NCI-H1694 treated with DMSO at 0.1 percent for 48 hours (cell line): ENCODE results near the gene ZBTB20.

ENCODE experiments used
- DNase-seq: peaks from one replicate; lab custom pipeline; 2025; lab: John Stamatoyannopoulos, UW

The ZBTB20 gene

GRCh38 chr3:114672692-114673447 is 474.2 kb downstream of the ZBTB20 start:
- DNase-seq = no peak

- no peak for DNase-seq
Observed at GRCh38 chr3:114671741-114672510, 475.2 kb downstream of the ZBTB20 start.

- DNase-seq = no peak
Observed at GRCh38 chr3:114669614-114670013, 477.5 kb downstream of the ZBTB20 start.

GRCh38 chr3:114668099-114668498 is 479.0 kb downstream of the ZBTB20 start:
- no peak for DNase-seq

GRCh38 chr3:114666623-114667022 is 480.5 kb downstream of the ZBTB20 start:
- DNase-seq = no peak

- DNase-seq = no peak
Observed at GRCh38 chr3:114664006-114664405, 483.1 kb downstream of the ZBTB20 start.

GRCh38 chr3:114660808-114661207 is 486.3 kb downstream of the ZBTB20 start:
- DNase-seq = no peak

- no peak for DNase-seq
Observed at GRCh38 chr3:114660124-114660523, 487.0 kb downstream of the ZBTB20 start.

GRCh38 chr3:114659109-114660061 is 487.7 kb downstream of the ZBTB20 start:
- no peak for DNase-seq

GRCh38 chr3:114651555-114651954 is 495.5 kb downstream of the ZBTB20 start:
- no peak for DNase-seq

GRCh38 chr3:114650808-114651207 is 496.3 kb downstream of the ZBTB20 start:
- DNase-seq = no peak

GRCh38 chr3:114649331-114649730 is 497.8 kb downstream of the ZBTB20 start:
- no peak for DNase-seq

GRCh38 chr3:114646526-114646925 is 500.6 kb downstream of the ZBTB20 start:
- no peak for DNase-seq

- DNase-seq = no peak
Observed at GRCh38 chr3:114645392-114645791, 501.7 kb downstream of the ZBTB20 start.

GRCh38 chr3:114644367-114644766 is 502.7 kb downstream of the ZBTB20 start:
- DNase-seq = no peak

GRCh38 chr3:114642951-114643741 is 503.9 kb downstream of the ZBTB20 start:
- no peak for DNase-seq

- no peak for DNase-seq
Observed at GRCh38 chr3:114640126-114640525, 507.0 kb downstream of the ZBTB20 start.

- DNase-seq = no peak
Observed at GRCh38 chr3:114639171-114639570, 507.9 kb downstream of the ZBTB20 start.

- DNase-seq = no peak
Observed at GRCh38 chr3:114635878-114636277, 511.2 kb downstream of the ZBTB20 start.

GRCh38 chr3:114634635-114635034 is 512.5 kb downstream of the ZBTB20 start:
- DNase-seq = no peak

- DNase-seq = no peak
Observed at GRCh38 chr3:114632757-114633424, 514.2 kb downstream of the ZBTB20 start.
